NCI-H1092 treated with DMSO at 0.1 percent for 48 hours (cell line): ENCODE results near the gene KCTD8.

Experiments
- DNase-seq: peaks from one replicate; lab custom pipeline; 2025; lab: John Stamatoyannopoulos, UW

KCTD8 gene

GRCh38 chr4:44448521-44449461, at the start of gene KCTD8:
KCTD8 (minus strand) TSS chr4:44448809.
- DNase-seq: peak; percentile 88

GRCh38 chr4:44494810-44495701, 46.4 kb upstream of the KCTD8 start:
- no peak for DNase-seq

- DNase-seq: no peak
These were observed 45.3 kb upstream of the KCTD8 start for GRCh38 chr4:44493924-44494323.

GRCh38 chr4:44487341-44487740, 38.7 kb upstream of the KCTD8 start:
- DNase-seq: no peak

GRCh38 chr4:44479731-44480130, 31.1 kb upstream of the KCTD8 start:
- no peak for DNase-seq

GRCh38 chr4:44462259-44462658, 13.7 kb upstream of the KCTD8 start:
- no peak for DNase-seq

- DNase-seq: peak; percentile 41
These were observed 775 bp downstream of the KCTD8 start for GRCh38 chr4:44447563-44448504.

- DNase-seq: peak; percentile 37
These were observed 1.6 kb downstream of the KCTD8 start for GRCh38 chr4:44446801-44447562.

GRCh38 chr4:44446191-44446590, 2.4 kb downstream of the KCTD8 start:
- no peak for DNase-seq

GRCh38 chr4:44438687-44439086, 9.9 kb downstream of the KCTD8 start:
- DNase-seq: no peak

GRCh38 chr4:44434247-44434646, 14.4 kb downstream of the KCTD8 start:
- no peak for DNase-seq

- peak; percentile 23 for DNase-seq
These were observed 22.9 kb downstream of the KCTD8 start for GRCh38 chr4:44425614-44426208.

- DNase-seq: no peak
These were observed 25.7 kb downstream of the KCTD8 start for GRCh38 chr4:44422912-44423311.

- DNase-seq: no peak
These were observed 27.1 kb downstream of the KCTD8 start for GRCh38 chr4:44421330-44422065.

GRCh38 chr4:44415251-44415650, 33.4 kb downstream of the KCTD8 start:
- no peak for DNase-seq

- no peak for DNase-seq
These were observed 80.0 kb downstream of the KCTD8 start for GRCh38 chr4:44368413-44369167.

GRCh38 chr4:44354172-44354571, 94.4 kb downstream of the KCTD8 start:
- no peak for DNase-seq

GRCh38 chr4:44351069-44351468, 97.5 kb downstream of the KCTD8 start:
- DNase-seq: no peak

- no peak for DNase-seq
These were observed 105.8 kb downstream of the KCTD8 start for GRCh38 chr4:44342800-44343199.
